ENCODE data around the gene PACSIN2.
"Not testable (repeated sequence)": the region's sequence is repeated elsewhere in the genome, so short reads cannot be mapped to it uniquely, and the experiment has no call there.

The PACSIN2 gene

GRCh38 chr22:42922374-42923191 lies 92.4 kb downstream of the PACSIN2 start:
- DNase-seq = no peak

- DNase-seq = no peak
Measured at GRCh38 chr22:42920101-42920820, 94.7 kb downstream of the PACSIN2 start.

- DNase-seq = no peak
Measured at GRCh38 chr22:42919199-42919598, 95.8 kb downstream of the PACSIN2 start.

GRCh38 chr22:42918500-42918899 lies 96.4 kb downstream of the PACSIN2 start:
- no peak for DNase-seq

DNA sequence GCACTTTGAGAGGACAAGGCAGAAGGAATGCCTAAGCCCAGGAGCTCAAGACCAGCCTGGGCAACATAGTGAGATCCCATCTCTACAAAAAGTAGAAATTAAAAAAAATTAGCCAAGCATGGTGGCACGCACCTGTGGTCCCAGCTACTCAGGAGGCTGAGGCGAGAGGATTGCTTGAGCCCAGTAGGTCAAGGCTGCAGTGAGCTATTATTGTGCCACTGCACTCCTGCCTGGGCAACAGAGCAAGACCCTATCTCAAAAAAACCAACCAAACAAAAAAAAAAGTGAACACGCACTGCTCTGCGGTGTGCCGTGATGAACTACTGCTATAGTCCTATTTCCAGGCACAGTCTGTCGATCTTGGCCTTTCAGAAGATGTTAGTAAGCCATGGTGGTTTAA lies 97.6 kb downstream of the PACSIN2 start:
- not testable (repeated sequence) for DNase-seq

- no peak for DNase-seq
Measured at GRCh38 chr22:42915980-42916765, 98.8 kb downstream of the PACSIN2 start.

DNA sequence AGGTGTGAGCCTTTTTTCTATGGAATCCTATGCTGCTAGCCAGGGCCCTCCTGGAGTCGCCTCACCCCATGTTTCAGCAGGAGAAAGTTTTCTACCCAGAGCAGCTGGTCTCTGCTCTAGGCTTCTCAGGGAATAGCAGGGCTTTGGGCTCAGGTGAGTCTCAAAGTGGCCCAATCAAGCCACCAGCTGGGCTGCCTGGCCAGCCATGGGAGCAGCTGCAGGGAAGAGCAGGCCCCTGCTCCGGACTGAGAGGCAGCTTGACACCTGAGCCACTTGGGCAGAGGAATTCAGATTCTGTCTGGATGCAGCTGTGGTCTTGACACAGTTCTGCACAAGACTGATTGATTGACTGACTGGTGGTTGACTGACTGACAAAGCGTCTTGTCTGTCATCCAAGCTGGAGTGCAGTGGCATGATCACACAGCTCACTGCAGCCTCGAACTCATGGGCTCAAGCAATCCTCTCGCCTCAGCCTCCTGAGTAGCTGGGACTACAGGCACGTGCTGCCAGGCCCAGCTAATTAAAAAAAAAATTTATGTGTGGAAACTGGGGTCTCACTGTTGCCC lies 100.4 kb downstream of the PACSIN2 start:
- no peak for DNase-seq

DNA sequence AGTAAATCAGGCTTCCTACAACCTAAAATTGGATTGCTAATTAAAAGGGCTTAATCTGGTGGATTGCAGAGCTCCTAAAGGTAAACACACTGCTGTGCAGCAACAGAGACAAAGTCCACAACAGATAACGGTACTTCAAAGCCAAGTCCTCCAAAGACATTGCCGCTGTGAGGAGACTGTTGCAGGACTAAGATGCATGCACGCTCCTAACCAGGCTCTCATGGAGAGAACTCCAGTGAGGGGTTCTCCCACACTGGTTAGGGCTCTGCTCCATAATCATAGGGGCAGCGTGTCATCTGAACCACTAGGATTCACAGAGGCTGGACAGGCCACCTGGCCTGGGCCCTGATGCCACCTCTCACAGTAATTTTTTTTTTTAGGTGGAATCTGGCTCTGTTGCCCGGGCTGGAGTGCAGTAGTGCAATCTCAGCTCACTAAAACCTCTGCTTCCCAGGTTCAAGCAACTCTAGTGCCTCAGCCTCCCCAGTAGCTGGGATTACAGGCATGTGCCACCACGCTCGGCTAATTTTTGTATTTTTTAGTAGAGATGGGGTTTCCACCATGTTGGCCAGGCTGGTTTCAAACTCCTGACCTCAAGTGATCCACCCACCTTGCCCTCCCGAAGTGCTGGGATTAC lies 101.0 kb downstream of the PACSIN2 start:
- DNase-seq = no peak

DNA sequence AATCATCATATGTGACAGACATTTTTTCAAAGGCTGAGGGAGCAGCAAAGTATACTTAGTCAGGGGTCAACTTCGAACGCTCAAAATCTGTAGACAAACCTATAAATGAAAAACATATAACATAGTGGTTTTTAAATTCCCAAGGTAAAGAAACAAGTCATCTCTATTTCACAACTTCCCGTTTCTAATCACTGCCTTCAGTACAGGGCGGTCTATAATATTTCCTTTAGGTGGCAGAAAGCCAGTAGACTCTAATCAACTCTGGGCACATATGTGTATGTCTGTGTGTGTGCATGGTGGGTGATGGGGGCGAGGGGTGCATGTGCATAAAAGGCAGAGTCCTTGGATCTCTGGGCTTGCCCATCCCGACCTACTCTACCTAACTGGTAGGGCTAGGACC lies 102.9 kb downstream of the PACSIN2 start:
- no peak for DNase-seq

DNA sequence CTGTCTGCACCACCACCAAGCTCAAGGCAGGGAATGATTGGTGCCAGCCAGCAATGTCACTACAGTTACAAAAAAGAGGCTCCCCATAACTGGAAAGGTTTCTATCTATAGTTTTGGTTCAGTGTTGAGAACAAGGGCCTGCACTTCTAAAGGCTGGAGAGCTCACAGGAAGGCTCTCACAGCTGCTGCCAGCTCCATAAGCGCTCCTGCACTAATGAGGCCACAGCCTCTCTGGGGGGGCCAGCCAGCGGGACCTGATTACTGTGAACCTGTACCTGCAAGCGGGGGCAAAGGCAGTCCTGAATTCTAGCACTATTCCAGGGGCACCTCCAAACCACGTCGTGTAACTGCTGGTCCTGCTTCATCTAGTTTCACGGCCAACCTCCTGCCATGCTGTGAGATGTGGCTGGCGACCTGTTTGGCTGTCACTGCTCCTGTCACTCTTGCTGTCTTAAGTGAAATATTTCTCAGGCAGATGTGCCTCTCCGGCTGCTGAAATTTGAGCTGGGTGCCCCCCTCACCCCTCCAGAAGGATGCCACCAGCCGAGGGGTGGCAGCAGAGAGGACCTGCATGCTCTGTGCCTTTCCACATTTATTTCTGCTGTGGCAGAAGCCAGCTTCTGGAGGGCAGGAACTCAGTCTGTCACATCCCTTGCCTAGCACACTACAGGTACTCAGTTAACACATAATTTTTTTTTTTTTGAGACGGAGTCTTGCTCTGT lies 104.6 kb downstream of the PACSIN2 start:
- DNase-seq = no peak

DNA sequence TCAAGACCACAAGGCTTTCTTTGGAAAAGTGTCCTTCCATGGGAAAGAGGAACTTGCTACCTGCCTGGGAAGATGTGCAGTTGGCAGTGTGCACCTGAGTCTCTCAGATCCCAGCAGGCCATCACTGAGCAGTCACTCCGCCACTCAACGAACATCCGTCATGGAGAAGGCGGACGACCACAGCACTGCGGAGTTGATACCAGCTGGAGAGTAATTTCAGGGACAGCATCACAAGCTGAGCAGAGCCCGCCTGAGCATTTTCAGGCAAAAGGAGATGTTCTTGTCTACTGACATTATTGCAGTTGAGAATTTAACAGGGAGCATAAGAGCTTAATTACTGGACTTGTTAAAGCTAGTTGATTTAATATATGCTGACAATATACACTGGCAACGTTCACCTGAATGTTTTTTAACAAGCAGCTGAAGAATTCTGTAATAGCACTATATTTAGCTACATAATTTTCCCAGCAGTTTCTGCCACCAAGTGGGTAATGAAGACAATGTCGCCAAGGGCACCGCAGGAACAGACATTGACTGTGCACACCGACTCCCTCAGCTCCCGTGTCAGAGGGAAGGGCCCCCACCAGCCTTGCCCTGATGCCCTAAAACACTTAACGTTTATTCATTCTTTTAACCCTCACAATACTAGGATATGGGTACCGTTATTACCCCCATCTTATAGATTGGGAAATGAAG lies 105.4 kb downstream of the PACSIN2 start:
- no peak for DNase-seq

- no peak for DNase-seq
Measured at GRCh38 chr22:42908374-42908746, 106.6 kb downstream of the PACSIN2 start.

DNA sequence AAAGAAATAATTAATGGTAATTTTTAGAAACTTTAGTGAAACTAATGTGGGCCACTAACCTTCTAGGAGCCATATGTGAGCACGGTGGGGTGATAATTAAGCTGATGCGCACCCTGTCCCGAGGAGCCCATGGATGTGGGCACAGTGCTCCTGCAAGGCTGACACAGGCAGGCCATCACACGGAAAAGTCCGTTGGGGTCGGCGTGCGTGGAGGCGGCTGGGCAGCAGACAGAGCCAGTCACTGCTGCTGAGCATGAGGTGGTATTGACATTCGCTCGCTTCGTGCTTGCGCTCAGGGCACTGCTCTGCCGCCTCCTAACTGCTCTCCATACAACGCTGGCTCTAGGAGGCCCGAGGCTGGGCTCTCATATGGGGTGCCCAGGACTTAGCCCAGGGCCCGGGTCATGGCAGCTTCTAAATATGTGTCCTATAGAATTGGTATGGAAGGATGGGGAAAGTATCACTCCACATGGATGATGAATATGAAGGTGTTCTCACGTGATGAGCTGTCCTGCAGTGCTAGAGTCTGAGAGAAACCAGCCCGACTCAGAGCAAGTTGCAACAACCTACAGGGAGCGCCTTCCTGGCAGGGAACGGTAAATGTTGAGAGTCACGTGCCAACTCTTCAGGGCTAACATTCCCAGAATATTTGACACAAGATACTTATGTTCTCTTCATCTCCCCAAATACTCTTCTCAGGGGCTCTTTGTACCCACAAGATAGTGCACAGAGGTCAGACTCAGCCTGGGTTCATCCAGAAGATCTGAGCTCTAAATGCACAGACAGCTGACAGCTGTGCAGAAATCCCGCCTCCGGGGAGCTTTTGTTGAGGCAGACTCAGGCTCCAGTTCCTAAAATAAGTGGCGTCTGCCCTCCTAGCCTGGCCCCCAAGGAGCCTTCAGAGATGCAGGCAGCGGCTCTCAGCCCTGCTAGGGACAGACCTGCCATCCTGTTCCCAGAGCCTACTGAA lies 107.3 kb downstream of the PACSIN2 start:
- no peak for DNase-seq

DNA sequence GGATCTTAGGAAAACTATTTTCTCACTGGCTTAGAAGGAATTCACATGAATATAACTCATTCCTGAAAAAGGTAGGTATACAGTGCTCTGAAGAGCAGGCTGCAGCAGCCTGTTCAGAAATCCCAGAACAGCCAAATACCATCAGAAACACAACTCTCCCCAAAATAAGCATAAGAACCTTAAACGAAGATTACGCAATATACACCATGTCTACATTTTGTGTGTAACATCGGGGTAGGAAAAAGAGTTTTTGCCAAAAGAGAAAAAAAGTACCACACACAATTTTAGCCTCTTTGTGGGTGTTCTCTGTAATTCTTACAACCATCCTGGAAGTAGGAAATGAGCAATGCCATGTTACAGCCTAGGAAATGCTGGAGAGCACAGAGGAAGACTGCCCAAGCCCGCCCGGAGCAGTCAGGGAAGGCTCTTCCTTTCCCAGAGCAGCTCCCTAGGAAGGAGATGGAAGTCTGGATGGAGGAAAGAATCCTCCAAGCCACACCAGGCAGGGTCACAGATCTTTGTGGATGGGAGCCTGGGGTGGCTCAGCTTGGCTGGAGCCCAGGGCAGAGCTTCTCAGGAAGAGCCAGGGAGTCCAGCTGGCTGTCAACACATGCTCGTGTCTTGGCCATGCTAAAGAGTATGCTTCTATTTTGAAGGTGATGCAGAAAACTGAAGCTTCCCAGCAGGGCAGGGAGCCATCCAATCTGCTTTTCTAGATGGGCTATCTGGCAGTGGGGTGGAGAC lies 108.2 kb downstream of the PACSIN2 start:
- no peak for DNase-seq

DNA sequence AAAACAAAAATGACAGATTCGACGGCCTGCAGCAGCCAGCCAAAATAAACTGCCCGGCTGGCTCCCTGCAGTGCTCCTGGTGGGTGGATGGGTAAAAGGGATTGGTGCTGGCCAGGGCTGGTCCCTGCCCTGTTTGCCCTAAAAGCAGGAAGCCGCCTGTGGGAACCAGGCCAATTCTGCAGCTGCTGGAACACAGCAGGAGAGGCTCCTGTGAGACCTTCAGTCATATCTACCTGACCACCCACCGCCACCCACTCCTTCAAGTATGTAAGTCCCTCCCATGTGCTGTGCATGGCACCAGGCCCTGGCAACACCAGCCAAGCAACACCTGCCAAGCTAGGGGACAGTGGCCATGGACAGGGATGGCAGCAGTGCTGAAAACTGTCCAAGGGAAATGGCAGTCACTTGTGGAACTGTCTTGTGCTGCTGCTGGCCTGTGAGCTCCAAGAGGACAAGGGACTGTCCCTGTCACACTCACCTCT lies 109.2 kb downstream of the PACSIN2 start:
- DNase-seq = no peak

- DNase-seq = no peak
Measured at GRCh38 chr22:42905217-42905616, 109.7 kb downstream of the PACSIN2 start.

GRCh38 chr22:42904050-42904449 lies 110.9 kb downstream of the PACSIN2 start:
- DNase-seq = no peak

GRCh38 chr22:42902875-42903510 lies 112.0 kb downstream of the PACSIN2 start:
- DNase-seq = no peak
